Hepatocyte (in vitro differentiated cells): ENCODE results near the gene VRK2. TPM values are rescaled to one million over a fixed set of nuclear protein-coding genes. Genes with fewer than 3 reads are reported as not detected.
A peak's percentile ranks its signal among the peaks of the same experiment; 100 is the strongest.

Experiments used
- DNase-seq: peaks from one replicate; pipeline ENCODE4 v3.0.0-alpha.2; 2016; ENCODE audit warnings: low spot score
- H2AFZ ChIP-seq: fragments of 200-600 bp; sonication (generic); 2 replicates; pipeline ENCODE4 v1.6.0; 2016; ENCODE audit warnings: antibody characterized with exemption, mild to moderate bottlenecking
- H3K27ac ChIP-seq: fragments of 200-600 bp; sonication (generic); 2 replicates; pipeline ENCODE4 v1.5.1; 2016; ENCODE audit warnings: mild to moderate bottlenecking
- H3K27me3 ChIP-seq: fragments of 200-600 bp; sonication (generic); 2 replicates; pipeline ENCODE4 v1.6.1; 2016
- H3K36me3 ChIP-seq: fragments of 200-600 bp; sonication (generic); replicated peaks from 2 replicates; pipeline ENCODE4 v1.5.1; 2016; ENCODE audit warnings: low read depth; ENCODE audit not compliant: insufficient read depth
- H3K4me1 ChIP-seq: fragments of 200-600 bp; sonication (generic); 2 replicates; pipeline ENCODE4 v1.5.1; 2016; ENCODE audit warnings: mild to moderate bottlenecking, moderate library complexity; ENCODE audit not compliant: insufficient read depth
- H3K4me2 ChIP-seq: fragments of 200-600 bp; sonication (generic); 2 replicates; pipeline ENCODE4 v1.6.0; 2016
- H3K4me3 ChIP-seq: fragments of 200-600 bp; sonication (generic); 2 replicates; pipeline ENCODE4 v1.5.1; 2016; ENCODE audit warnings: mild to moderate bottlenecking
- H3K79me2 ChIP-seq: fragments of 200-600 bp; sonication (generic); 2 replicates; pipeline ENCODE4 v1.6.0; 2017; ENCODE audit warnings: mild to moderate bottlenecking
- H3K9me2 ChIP-seq: fragments of 200-600 bp; sonication (generic); replicated peaks from 2 replicates; pipeline ENCODE4 v1.6.0; 2017; ENCODE audit warnings: mild to moderate bottlenecking; ENCODE audit not compliant: insufficient read depth
- H3K9me3 ChIP-seq: fragments of 200-600 bp; sonication (generic); 2 replicates; pipeline ENCODE4 v1.5.1; 2016; ENCODE audit warnings: low read depth, mild to moderate bottlenecking
- H4K20me1 ChIP-seq: fragments of 200-600 bp; sonication (generic); 2 replicates; pipeline ENCODE4 v1.6.0; 2016; ENCODE audit warnings: mild to moderate bottlenecking; ENCODE audit not compliant: insufficient read depth, poor library complexity, severe bottlenecking
- CTCF ChIP-seq: fragments of 200-600 bp; sonication (generic); IDR thresholded peaks from 2 replicates; pipeline ENCODE4 v1.5.1; 2016; ENCODE audit warnings: antibody characterized with exemption, mild to moderate bottlenecking; ENCODE audit not compliant: poor library complexity
- EZH2 ChIP-seq: fragments of 200-600 bp; sonication (generic); IDR thresholded peaks from 2 replicates; pipeline ENCODE4 v1.6.1; 2016; ENCODE audit warnings: antibody characterized with exemption, mild to moderate bottlenecking, borderline replicate concordance
- EZH2phosphoT487 ChIP-seq: fragments of 200-600 bp; sonication (generic); IDR thresholded peaks from one replicate; pipeline ENCODE4 v1.6.1; 2018; ENCODE audit warnings: antibody characterized with exemption, mild to moderate bottlenecking, low read depth, moderate library complexity; ENCODE audit not compliant: unreplicated experiment, severe bottlenecking
- WGBS: methylation state at CpG from one replicate; pipeline ENCODE4 v1.1.6; 2016; ENCODE audit warnings: low lambda C conversion rate; ENCODE audit errors: missing lambda C conversion rate; 5-methylcytosine and 5-hydroxymethylcytosine counted together
- polyA plus RNA-seq: library from polyadenylated mRNA; unstranded; fragments of >200 nt; fragmentation: Nextera tagmentation; extraction: Ambion mirVana; gene quantifications from 2 replicates; pipeline ENCODE4 v1.2.1, GENCODE V29; 2016
- total RNA-seq: library from RNA; depleted of rRNA; stranded (reverse); fragments of >200 nt; gene quantifications from 2 replicates; pipeline ENCODE4 v1.2.3, GENCODE V29; 2014

VRK2 gene
- total and polyA plus RNA-seq, 2 experiments from 2014 or later = 16.5 to 19.3 TPM

DNA sequence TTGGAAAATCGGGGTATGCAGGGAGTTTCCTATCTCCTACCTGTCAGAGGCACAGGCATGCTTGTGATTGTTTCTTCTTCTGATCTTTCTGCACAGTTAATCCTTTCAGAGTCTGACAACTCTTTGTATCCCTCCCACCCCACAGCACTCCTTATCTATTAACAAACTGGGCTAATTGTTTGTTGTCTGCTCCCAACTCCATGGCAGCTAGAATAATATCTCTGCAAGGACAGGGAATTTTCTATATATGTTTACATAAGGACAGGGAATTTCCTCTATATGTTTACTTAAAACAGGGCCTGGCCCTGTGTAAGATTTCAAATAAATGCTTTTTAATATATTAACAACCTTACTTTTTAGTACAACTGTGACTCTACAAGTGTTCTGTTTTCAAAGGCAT, 36.0 kb upstream of the VRK2 start:
- Histone ChIP-seq H3K4me1 (no peaks in the 10 kb centered on the region), H2AFZ (no peak overlapping the region), H3K27ac (peak overlapping the region; percentile 11), H3K27me3 (no peaks in the 10 kb centered on the region), H4K20me1 (no peaks in the 10 kb centered on the region), H3K36me3 (no peaks in the 10 kb centered on the region), H3K4me3 (no peak overlapping the region), H3K9me3 (no peaks in the 10 kb centered on the region), H3K79me2 (no peaks in the 10 kb centered on the region), H3K4me2 (no peak overlapping the region), H3K9me2 (no peaks in the 10 kb centered on the region)
- TF ChIP-seq EZH2phosphoT487 = no peak
- no peak for TF ChIP-seq CTCF
- DNase-seq = peak; percentile 11
- WGBS = 43% methylated on average over 1 of the region's 1 CpG

- H3K27ac ChIP-seq = no peak overlapping the region
- 91% methylated on average over 1 of the region's 1 CpG for WGBS
- TF ChIP-seq CTCF = no peak
- TF ChIP-seq EZH2 = no peak
- no peak for TF ChIP-seq EZH2phosphoT487
- H2AFZ ChIP-seq = no peak overlapping the region
- no peaks in the 10 kb centered on the region for H3K36me3 ChIP-seq
- H3K27me3 ChIP-seq = no peaks in the 10 kb centered on the region
- H3K4me2 ChIP-seq = no peak overlapping the region
- no peaks in the 10 kb centered on the region for H3K79me2 ChIP-seq
- H3K9me2 ChIP-seq = no peaks in the 10 kb centered on the region
- H4K20me1 ChIP-seq = no peaks in the 10 kb centered on the region
- H3K9me3 ChIP-seq = no peaks in the 10 kb centered on the region
- no peak overlapping the region for H3K4me3 ChIP-seq
- no peaks in the 10 kb centered on the region for H3K4me1 ChIP-seq
- DNase-seq = no peak
These were observed 27.4 kb upstream of the VRK2 start for GRCh38 chr2:58019229-58019628.

- H3K79me2 ChIP-seq = no peaks in the 10 kb centered on the region
- no peaks in the 10 kb centered on the region for H3K4me1 ChIP-seq
- no peaks in the 10 kb centered on the region for H3K36me3 ChIP-seq
- no peaks in the 10 kb centered on the region for H3K9me2 ChIP-seq
- no peak for TF ChIP-seq EZH2
- H3K4me2 ChIP-seq = no peak overlapping the region
- no peaks in the 10 kb centered on the region for H3K9me3 ChIP-seq
- 95% methylated on average over 2 of the region's 2 CpGs for WGBS
- H3K27me3 ChIP-seq = no peaks in the 10 kb centered on the region
- no peak overlapping the region for H3K27ac ChIP-seq
- H4K20me1 ChIP-seq = no peaks in the 10 kb centered on the region
- H2AFZ ChIP-seq = no peak overlapping the region
- no peak overlapping the region for H3K4me3 ChIP-seq
- no peak for DNase-seq
These were observed 21.3 kb upstream of the VRK2 start for GRCh38 chr2:58025150-58025933.

DNA sequence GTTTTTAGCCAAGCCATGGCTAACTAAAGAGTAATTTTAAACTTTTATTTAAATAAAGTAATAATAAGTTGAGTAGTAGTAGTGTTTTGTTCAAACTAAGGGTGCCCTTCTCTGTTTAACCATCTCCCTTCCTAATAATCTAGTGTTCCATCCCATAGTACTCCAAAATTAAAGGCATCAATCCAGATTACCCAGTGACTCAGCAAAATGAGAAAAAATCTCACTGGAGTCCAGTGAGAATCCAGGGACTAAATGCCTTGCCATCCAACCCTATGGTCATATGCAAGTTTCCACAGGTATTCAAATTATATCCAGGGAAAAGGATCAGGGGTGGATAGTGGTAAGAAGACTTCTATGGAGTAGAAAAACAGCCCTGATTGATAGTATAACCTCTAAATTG, 19.6 kb upstream of the VRK2 start:
- H3K9me2 ChIP-seq = no peaks in the 10 kb centered on the region
- no peak overlapping the region for H2AFZ ChIP-seq
- no peaks in the 10 kb centered on the region for H3K36me3 ChIP-seq
- DNase-seq = no peak
- H3K9me3 ChIP-seq = no peaks in the 10 kb centered on the region
- no peaks in the 10 kb centered on the region for H3K27me3 ChIP-seq
- no peak overlapping the region for H3K4me3 ChIP-seq
- TF ChIP-seq CTCF (no peak), EZH2 (no peak), EZH2phosphoT487 (no peak)
- H3K79me2 ChIP-seq = no peaks in the 10 kb centered on the region
- H4K20me1 ChIP-seq = no peaks in the 10 kb centered on the region
- H3K27ac ChIP-seq = no peak overlapping the region
- H3K4me2 ChIP-seq = no peak overlapping the region
- no peaks in the 10 kb centered on the region for H3K4me1 ChIP-seq
